NCI-H128 (cell line): ENCODE results near the gene DLX6.
"Not testable (repeated sequence)": the region's sequence is repeated elsewhere in the genome, so short reads cannot be mapped to it uniquely, and the experiment has no call there.

Source experiments
- DNase-seq: peaks from one replicate; lab custom pipeline; 2025; ENCODE audit not compliant: unreplicated experiment; lab: John Stamatoyannopoulos, UW

Gene DLX6

DNA sequence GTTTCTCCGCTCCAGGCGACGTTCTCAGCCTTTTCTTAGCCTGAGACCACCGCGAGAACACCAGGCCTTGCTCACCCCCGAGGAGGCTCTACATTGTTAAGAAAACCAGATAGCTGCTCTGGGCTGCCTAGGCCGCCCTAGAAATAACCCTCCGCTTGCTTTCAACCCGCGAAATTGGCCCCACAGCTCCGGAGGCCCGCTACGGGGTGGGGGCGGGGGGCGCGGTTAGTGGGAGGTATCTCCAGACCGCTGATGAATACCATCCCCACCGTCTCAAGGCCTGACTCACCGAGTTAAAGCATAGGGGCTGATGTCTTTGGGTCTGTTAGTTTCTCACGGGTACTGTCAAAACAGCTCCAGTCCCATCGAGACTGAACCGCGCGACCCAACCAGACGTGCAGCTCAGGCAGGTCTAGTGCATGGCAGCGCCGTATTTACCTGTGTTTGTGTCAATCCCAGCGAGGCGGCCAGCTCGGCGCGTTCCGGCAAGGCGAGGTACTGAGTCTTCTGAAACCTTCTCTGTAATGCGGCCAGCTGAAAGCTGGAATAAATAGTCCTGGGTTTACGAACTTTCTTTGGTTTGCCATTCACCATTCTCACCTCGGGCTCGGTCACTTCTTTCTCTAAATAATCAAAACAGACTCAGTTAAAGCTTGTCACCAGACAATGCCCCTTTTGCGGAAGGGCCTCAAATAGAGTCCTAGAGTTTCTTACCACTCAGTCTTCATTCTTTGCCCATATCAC lies 16.6 kb downstream of the DLX6 start:
- no peak for DNase-seq

DNA sequence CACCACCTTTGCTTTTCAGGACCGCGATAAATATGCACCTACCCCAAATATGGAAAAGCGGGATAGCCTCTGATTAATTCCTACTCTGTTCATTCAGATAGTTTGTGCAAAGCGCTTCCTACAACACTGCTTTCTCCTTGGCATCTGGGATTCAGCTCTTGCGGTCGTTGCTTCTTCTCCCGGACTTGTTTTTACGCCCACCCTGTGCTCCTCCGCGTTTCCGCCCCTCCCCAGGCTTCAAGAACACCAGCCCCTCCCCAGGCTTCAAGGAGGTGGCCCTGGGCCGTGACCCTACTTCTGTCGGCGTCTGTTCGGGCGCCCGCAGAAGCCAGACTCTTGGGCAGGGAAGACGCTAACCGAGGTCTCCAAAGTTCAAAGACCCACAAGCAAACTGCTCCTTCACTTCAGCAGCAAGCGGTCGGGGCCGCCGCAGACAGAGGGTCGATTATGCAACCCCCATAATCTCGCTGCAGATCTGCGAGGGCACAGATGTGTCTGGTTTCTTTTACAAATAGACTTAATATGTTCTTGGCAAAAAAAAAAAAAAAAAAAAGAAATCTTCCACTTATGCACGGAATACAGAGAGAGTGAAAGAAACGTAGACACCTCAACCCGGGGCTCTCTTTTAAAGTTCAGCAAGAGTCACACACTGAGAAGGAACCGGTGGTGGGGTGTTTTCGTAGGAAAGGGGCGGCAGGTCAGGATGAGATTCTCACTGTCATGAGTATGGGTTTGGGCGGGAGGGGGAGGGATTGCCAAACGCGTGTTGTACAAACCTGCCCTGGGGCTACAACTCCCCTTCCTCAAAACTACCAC lies 17.3 kb downstream of the DLX6 start:
- DNase-seq, result no peak

DNA sequence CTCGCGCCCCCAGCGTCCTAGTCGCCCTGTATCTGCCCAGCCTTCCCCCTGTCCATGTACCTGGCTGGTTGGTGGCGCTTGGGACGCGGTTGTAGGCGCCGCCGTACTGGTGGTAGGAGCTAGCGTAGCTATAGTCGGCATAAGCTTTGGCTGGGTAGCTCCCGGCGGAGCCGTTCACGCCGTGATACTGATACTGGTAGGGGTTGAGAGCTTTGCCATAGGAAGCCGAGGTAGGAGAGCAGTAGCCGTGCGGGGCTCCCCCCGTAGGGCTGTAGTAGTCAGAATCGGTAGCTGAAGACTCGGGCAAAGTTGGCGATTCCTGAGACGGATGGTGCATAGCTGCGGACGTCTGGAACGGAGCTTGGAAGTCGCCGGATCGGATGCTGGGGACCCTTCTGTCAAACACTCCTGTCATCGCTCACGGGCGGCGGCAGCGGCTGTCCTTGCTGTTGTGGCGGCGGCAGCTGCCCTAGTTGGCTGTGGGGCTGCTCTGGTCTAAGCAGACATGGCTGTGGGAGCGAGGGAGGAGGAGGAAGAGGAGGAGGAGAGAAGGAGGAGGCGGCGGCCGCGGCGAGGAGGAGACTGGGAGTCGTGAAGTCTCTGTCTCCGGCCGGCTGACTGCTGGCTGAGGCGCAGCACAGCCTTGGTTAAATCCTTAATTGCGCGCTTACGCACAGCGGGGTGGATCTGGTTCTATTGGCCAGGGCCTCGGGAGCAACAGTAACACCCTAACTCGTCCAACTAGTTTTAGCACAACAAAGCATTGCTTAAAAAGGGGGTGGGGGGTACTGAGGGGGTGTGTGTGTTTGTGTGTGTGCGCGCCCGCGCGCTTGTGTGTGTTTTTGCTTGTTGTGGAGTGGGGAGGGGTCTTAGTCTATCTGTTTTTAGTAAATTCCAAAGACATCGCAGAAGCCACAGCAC lies 19.1 kb downstream of the DLX6 start, which contains the start of gene DLX5:
Gene DLX5, minus strand, starts transcription at position 623 of the 921 bp plus-strand sequence. Its CDS starts 208 bp downstream, at position 415.
- peak; percentile 28 for DNase-seq

DNA sequence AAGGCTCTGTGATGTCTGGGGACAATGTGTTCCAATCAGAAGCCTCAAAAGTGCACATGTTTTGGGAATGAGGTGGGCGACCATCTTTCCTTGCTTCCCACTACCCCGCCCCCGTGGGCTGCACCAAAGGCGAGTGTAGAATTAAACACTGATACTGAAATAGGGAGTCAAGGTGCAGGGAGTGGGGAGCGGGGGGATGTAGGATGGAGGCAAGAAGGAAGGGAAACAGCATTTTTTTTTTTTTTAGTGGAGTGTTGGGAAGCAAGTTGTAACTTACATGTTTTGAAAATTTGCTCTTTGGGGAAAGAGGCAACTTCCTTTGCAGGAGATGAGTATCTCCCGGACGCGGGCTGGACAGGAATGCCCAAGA lies 19.8 kb downstream of the DLX6 start:
- DNase-seq, result no peak

DNA sequence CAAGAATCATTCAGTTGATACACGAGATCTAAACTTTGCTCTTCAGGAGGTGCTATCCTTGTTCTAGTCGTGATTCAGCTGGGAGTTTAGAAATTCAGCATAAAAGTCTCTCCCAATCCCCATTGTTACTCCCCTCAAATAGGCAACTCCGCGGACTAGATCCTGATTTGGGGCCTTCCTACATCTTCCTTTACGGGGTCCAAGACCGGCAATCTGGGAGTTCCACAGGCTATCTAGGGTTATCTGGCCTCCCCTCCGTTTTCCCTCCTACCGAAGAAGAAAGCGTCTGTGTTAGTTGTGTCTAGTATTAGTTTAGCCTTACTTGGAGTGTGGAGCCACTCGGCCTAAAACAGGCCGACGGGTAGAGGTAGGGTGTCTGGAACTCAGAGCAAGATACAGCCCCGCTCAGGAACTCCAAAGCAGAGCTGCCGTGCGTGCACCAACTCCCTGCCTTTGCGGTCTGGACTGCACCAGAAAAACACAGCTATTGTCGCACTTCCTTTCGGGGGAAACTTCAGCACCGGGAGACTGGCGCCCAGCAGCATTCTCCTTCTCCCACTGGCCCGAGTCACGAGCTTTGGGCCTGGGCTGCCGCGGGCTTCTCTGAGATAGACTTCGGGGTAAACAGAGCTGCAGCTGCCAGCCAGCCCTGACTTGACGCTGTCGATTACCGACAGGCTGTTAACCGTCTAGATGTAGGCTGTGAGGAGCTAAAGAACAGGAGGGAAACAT lies 20.8 kb downstream of the DLX6 start:
- no peak for DNase-seq

DNA sequence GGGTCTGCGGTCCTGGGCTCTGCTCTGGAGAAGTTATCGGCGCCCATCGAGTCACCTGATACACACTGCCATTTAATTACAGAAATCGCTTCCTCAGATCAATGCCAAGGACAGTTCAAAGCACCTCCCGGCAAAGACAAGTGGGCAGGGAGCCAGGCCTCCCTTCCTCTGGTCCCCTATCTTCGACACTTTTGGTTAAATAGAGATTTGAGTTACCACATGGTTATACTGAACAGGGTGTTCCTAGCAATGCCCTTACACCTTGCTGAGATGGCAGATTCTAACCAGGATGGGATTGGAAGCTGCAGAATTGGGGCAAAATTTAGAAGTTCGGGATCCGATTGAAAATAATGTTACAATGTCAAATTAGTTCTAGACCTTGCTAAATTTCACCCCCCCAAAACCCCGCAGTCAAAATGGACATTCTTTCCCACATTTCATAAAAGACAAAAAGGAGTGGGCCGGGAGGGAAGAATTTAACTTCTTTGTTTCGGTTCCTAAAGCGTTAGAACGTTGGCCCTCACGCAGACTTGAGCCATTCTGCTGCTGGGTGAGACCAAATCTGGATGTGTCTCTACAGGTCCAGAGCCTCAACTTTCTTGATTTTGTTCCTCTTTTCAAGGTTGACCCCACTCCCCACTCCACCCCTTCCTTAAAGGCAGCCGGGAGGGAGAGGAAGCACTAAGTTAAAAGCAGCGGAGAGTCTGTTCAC lies 21.5 kb downstream of the DLX6 start:
- DNase-seq, result no peak

DNA sequence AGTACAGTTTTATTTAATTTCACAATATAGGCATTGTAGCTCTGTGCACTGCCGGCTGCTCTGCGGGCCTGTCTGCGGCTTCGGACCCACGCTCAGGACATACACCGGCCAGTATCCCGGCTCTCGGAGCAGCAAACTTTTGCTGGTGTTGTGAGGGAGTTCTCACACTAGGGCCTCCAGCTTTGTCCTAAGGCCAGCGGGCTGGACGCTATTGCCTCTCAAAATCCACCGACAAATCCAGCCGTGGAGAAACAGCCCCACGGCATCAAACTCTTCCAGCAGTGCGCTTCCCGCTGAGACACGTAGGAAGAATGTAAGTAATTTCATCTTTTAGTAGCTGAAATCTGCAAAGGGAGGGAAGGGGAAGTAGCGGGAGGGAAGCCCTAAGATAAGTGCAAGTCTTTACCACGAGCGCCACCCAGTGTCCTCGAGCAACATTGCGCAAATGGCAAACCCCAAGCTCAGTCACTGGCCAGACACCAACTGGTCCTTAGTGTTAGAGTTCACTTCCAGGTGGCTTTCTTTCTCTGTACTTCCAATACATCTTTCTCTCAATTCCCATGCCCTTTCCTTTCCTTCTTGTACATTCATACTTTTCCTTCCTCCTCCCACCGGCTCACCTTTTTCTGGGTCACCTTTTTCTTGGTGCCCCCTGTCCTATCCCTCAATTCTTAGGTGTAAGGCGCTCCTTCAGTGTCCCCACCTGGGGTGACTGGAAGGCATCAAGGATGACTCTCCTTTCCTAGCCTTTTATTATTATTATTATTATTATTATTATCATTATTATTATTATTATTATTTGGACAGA lies 22.3 kb downstream of the DLX6 start:
- peak; percentile 44 for DNase-seq

DNA sequence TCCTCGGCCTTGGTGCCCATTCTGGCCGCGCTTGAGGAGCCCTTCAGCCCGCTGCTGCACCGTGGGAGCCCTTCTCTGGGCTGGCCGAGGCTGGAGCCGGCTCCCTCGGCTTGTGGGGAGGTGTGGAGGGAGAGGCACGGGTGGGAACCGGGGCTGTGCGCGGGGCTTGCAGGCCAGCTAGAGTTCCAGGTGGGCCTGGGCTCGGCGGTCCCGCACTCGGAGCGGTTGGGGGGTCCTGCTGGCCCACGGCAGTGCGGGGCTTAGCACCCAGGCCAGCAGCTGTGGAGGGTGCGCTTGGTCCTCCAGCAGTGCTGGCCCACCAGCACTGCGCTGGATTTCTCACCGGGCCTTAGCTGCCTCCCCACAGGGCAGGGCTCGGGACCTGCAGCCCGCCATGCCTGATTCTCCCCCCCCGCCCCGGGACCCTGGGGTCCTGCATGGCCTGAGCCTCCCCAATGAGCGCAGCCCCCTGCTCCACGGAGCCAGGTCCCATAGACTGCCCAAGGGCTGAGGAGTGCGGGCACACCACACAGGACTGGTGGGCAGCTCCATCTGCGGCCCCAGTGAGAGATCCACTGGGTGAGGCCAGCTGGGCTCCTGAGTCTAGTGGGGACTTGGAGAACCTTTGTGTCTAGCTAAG lies 29.0 kb downstream of the DLX6 start:
- DNase-seq, result not testable (repeated sequence)

DNA sequence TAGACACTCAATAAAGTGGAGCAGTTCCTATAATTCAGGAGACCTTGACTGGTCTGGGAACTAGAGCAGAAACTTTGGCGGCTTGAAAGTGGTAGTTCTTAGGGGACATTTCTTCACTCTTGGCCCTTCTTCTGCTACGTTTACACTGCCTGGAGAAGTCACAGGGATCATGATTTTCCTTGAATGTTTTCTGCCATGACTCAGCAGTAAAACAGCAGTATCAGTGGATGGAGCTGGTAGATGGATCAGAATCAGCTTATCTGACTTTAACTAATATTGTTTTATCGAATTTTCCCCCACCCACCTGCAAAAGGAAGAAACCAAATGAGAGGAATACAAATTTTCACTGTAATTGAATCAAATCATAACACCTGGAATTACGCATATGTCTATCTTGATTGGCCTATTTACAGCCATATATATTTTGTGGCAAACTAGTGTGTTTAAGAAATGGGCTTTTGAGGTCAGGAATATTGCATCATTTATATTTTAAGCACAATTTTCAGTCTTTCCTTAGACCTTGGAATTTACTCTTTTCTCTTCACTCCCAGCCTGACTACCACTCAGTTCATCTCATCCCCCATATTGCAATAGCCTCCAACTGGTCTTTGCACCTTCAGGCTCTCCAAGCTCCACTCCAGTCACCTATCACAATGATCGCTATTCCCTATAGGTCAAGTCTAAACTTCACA lies 34.2 kb downstream of the DLX6 start:
- DNase-seq, result no peak

DNA sequence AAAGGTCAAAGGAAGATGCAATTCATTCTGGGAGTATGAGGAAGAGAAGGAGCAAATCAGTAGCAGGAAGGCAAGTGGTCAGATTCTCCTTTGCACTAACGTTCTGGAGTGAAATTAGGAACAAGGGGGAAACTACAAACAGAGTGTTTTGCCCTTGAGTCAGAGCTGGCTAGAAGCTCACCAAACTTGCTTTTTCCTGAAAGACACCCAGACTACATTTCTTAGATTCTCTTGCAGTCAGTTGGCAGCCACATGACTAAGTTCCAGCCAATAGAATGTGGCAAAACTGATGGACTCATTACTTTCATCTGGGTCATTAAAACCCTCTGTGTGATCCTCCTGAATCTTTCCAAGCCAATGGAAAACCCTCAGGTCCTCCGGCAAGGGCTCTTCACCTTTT lies 37.9 kb downstream of the DLX6 start:
- DNase-seq, result no peak
